Neural cell (in vitro differentiated cells): ENCODE measurements around the gene ABHD11. TPM values are rescaled to one million over a fixed set of nuclear protein-coding genes. Genes with fewer than 3 reads are reported as not detected.

ENCODE experiments used
- polyA plus RNA-seq: library from polyadenylated mRNA; depleted of rRNA; stranded (reverse); fragments of >200 nt; gene quantifications from 2 replicates; pipeline ENCODE4 v1.2.3, GENCODE V29; 2014
- small RNA-seq, 3 experiments: library from RNA; depleted of rRNA; stranded (forward); fragments of <200 nt; gene quantifications; one replicate each; pipeline ENCODE3, GENCODE V24; 2012

The ABHD11 gene
- polyA plus RNA-seq, 1 donor from 2014 or later, result 26.0 TPM

Small RNA genes lying within 50 kb of the gene (small RNA-seq; reads per million reads assigned to genes)
- gene MIR4284 (0.10 to 0.33 (median 0.16) reads per million in 3 experiments), gene RN7SL265P (0 reads per million in 3 experiments)

Other genes starting within 250 kb of the ABHD11 start
- gene BAZ1B, start 216.5 kb downstream of the ABHD11 start, polyA plus RNA-seq, result 33.4 and 35.0 TPM in 2 replicates
- 23.6 and 27.3 TPM in 2 replicates for gene BCL7B, start 181.1 kb downstream of the ABHD11 start, polyA plus RNA-seq
- 38.6 and 53.5 TPM in 2 replicates for gene TBL2, start 160.2 kb downstream of the ABHD11 start, polyA plus RNA-seq
- 1.8 TPM in 1 of 2 replicates, not detected in the other for gene MLXIPL, start 114.3 kb downstream of the ABHD11 start, polyA plus RNA-seq
- 52.7 and 56.3 TPM in 2 replicates for gene VPS37D, start 71.0 kb downstream of the ABHD11 start, polyA plus RNA-seq
- gene DNAJC30, start 55.3 kb downstream of the ABHD11 start, polyA plus RNA-seq, result 1.1 and 1.3 TPM in 2 replicates
- 75.9 and 82.9 TPM in 2 replicates for gene BUD23, start 55.2 kb downstream of the ABHD11 start, polyA plus RNA-seq
- gene STX1A, start 19.1 kb downstream of the ABHD11 start, polyA plus RNA-seq, result 123 and 144 TPM in 2 replicates
- gene CLDN3, start 31.5 kb upstream of the ABHD11 start, polyA plus RNA-seq, result not detected in 2 replicates
- 0.09 TPM in 1 of 2 replicates, not detected in the other for gene CLDN4, start 92.2 kb upstream of the ABHD11 start, polyA plus RNA-seq
- 1.8 and 2.4 TPM in 2 replicates for gene METTL27, start 103.7 kb upstream of the ABHD11 start, polyA plus RNA-seq
- gene TMEM270, start 122.4 kb upstream of the ABHD11 start, polyA plus RNA-seq, result not detected in 2 replicates